AML-193 (cell line): ENCODE measurements around the gene PTGFRN.
"Not testable (repeated sequence)": the region's sequence is repeated elsewhere in the genome, so short reads cannot be mapped to it uniquely, and the experiment has no call there.

ENCODE experiments used
- DNase-seq, 2 experiments: peaks; one replicate each; lab custom pipeline; 2025; lab: John Stamatoyannopoulos, UW

Gene PTGFRN

DNA sequence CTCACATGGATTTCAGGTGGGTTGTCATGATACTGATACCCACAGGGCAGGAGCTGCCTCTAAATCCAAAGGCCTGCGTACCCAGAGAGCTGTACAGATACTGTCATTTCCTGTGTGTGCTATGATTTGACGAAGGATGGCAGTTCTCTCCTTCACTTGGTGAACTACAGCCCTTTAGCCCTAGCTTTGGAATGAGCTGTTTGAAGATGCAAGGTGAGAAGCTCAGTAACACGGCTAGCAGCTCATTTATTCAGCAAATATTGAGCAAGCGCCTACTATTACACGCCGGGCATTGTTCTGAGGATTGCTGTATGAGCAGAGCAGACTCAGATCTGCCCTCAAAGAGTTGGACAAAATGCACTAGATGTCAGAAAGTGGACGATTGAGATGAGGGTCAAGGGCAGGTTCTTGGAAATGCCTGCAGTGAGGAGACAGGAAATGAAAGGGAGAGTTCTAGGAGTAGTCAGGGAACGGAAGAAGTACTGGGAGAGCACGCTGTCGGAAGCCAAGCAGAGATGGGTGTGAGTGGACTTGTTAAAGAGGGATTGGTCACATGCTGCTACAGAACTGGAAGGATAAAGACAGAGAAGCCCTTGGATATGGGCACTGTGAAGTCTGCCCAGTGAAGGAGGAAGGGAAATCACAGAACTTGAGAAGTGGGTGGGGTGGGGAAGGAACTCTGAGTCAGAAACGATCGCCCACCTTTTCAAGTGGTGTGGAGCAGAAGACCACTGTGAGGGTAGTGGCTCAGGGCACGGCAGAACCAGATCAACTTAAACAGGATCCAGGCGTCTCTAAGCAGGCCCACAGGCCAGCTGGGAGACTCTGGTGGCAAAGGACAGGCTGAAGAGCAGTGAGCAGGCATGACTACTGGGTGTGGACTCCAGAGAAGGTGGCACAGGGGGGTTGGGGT is 7.1 kb downstream of the PTGFRN start:
- no peak for DNase-seq

DNA sequence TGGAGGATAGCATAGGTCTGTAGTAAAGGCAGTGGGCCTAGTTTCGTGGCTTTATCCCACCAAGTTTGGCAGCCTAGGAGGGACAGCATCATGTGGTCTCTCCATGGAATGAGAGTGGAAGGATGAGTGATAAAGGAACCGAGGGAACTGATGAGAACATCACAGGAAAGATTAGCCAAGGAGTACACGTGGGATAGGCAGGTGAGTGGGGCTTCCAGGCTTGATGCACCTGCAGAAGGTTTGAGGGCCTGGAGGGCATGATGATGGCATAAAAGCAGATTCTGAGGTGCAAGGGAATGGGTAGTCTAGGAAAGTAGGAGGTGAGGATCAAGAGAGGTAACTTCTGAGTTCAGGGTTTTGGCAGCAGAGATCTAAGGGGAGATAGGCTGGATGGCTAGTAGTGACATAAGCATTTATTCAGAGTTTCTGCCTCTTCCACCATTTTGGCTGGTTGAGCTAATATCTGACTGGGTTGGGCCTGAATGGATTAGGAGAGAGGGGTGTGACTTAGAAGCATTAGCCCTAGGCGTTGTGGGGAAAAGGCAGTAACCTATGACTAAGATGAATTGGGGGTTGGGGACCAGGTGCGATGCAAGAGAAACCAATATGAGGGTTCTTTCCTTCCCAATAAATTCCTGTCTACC is 9.1 kb downstream of the PTGFRN start:
- no peak for DNase-seq

DNA sequence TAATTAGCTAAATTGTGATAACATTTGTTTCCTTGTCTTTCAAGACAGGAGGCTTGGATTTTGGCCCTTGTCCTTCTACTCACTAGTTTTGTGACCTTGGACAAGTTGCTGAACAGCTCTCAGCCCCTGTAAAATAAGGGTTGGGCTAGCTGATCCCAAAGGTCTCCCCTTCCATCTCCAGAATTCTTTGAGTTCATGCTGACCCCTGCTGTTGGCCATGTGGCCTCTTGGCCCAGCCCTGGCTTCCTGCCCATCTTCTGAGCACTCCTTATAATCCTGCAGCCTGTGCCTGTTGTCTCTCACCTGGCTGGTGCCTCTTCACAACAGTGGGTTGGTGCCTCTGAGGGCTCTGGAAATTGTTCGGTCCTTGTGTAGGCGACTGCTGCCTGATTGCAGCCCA is 10.1 kb downstream of the PTGFRN start:
- DNase-seq: no peak

DNA sequence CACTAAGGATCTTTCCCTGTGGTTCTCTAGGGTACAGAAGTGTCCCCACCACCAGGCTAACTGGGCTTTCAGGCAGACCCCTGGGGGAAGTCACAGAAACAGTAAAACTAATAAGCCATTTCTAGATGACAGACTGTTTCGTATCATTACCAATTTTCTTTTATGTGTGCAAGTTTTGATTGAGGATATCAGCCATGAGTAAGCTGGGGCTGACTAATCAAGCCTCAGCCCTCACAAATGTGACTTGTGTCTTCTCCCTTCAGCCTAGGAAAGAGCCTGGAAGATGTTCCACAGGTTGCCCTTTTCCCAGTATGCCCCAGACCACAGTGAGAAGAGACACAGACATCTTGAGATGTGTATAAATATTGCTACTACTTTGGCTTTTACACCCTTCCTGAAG is 10.5 kb downstream of the PTGFRN start:
- DNase-seq: no peak

DNA sequence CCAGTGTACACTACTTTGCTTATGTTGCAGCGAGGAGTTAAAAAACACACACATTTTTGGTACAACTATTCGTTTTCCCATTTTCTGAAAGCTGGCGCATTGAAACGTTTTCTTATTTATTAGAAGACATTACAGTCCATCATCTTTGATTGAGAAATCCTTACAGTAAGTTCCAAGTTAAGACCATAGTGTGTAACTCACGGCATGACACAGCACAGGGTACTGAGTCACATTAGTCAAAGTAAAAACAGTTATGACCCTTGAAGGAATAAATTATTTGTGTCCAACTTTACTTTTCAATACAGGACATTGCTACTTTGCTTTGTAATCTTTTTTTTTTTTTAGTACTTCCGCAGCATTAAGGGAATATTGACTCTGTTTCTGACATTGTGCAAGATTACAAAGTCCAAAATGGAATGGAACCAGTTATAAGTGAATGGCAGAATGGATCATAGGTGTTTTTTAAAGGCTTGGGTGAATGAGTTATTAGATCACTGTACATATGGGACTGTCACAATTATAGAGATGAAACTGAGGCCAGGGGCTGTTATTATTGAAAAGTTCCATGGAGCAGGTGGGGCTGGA is 11.7 kb downstream of the PTGFRN start:
- no peak for DNase-seq

DNA sequence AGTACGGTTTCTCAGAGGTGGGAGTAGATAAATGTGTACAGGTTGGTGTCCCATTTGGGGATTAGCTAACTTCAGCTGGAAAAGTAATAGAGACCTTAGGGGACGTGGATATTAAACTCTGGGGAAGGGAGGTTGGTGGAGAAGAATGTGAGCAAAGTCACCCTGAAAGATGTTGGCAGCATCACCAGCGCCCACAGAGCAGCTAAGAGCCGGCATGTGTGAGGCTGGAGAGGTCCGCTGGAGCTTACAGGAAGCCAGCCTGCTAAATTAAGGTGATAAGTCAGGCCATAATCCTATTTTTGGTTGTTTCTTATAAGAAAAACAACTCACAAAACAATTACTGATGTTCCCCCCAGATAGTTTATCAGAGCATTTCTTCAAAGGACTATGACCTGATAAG is 12.2 kb downstream of the PTGFRN start:
- DNase-seq: no peak

DNA sequence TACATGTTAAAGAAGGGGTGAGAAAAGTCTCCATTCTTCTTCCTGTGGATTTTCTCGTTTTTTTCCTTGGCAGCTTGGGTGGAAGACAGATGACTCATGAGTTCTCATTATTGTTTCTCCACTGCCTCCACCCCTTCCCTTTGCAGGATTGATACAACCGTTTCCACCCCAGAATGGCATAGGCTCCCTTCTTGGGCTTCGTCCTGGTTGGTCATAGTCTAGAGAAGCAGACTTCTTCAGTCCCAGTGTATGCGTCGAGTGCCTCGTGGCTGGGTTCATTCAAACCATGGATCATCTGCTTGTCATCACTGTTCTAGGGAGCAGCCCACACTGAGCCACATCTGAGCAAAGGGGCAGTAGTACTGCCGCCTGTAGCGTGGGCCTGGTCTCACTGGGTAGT is 13.7 kb downstream of the PTGFRN start:
- no peak for DNase-seq

DNA sequence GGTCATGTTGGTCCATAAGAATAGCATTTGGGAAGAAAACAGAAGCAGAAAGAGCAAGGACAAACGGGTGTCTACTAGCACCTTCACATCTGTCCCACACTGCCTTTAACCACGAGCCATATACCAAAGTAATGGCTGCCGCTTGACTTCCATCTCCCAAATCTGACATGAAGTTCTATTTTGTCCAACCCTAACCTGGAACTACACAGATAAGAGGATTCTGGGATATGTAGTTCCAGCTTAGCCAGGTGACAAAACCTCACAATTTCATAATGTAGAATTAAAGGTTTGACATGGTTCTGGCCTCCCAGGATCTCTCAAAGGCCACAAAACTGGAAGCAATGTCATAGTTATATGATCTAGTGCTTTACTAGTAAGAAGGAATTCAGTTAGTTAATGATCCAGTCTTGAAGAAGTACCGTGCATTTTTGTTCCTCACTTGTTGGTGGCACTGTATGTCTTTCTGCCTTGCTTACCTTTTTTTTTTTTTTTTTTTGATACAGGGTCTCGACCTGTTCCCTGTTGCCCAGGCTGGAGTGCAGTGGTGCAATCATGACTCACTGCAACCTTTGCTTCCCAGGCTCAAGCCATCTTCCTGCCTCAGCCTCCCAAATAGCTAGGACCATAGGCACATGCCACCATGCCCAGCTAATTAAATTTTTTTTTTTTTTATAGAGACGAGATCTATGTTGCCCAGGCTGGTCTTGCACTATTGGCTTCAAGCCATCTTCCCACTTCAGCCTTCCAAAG is 17.5 kb downstream of the PTGFRN start:
- DNase-seq: no peak

DNA sequence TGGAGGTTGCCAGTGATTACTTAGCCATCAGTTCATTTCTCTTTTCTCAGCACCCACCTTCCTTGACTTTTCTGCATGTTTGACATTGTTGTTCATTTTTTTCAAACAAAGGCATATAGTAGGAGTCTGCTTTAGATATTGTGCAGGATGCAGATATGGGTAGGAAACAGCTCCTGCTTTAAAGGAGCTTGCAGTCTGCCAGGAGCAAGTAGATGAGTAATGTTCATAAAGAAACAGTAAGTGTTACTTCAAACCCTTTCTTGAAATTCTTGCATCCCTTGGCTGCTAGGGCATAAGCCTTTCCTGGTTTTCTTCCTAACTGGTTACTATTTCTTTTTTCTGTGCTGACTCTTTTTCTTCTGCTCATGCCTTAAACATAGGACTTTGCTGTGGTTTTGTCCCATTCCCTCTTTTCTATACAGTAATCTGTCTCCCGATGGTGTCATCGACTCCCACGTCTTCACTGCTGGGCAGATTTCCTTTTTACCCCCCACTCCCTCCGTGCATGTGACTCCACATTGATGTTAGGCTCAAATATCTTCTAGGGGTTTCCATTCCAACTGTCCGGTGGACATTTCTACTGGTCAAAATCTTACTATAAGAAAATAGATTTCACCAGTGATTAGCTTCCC is 20.4 kb downstream of the PTGFRN start:
- no peak for DNase-seq

DNA sequence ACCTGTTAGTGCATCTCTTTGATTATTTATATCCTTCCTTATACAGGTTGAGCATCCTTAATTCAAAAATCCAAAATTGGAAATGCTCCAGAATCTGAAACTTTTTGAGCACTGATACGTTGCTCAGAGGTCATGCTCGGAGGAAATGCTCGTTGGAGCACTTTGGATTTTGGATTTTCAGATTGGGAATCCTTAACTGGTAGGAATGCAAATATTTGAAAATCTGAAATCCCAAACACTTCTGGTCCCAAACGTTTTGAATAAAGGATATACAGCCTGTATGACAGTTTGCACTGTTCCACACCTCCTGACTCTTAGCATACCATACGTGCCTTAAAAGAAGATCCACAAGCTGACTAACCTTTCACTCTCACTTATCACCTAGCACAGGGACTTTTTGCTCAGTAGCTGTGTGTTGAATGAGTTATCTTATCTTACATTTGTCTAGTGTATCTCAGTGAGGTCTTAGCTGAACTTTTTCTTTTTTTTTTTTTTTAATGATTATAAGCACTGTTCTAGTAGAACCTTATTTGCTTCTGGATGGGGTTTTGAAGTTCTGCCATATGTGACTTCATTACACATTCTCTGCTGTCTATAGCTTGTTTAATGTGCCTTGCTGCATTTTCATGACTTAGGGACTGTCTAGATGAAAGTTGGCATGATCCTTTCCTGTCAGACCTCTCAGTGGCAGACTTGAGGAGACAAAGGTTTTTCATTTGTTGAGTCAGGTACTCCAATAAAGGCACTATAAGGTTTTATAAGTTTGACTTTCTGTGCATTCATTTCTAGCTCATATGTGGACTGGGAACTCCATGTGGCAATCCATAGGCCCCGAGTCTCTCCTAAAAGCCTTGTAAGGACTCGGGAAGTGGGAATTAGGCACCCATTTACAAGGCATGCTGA is 21.6 kb downstream of the PTGFRN start:
- DNase-seq: no peak

DNA sequence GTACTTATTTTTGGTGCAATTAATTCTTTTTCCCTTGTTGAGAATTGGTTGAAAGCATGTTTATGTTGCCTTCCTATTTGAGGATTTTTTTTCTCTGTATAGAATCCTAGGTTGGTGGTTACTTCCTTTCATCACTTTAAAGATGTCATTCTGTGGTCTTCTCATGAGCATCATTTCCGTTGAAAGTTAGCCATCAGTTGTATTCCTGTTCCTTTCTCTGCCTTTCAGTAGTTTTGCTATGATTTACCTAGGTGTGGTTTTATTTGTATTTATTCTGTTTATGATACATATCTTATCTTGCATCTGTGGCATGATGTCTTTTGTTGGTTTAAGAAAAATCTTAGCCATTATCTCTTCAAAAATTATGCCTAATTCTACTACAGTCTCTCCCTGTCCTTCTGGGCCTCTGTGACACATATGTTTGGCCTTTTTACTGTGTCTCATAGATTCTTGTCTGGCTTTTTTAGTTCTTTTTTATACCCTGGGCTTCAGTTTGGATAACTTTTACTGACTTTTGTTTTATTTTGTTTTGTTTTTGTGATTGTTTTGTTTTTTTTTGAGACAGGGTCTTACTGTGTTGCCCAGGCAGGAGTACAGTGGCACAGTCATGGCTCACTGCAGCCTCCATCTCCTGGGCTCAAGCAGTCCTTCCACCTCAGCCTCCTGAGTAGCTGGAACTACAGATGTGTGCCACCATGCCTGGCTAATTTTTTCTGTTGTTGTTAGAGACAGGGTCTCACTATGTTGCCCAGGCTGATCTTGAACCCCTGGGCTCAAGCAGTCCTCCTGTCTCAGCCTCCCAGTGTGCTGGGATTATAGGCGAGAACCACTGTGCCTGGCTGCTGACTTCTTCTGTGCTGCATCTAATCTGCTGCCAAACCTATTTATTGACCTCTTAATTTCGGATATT is 24.1 kb downstream of the PTGFRN start:
- no peak for DNase-seq

DNA sequence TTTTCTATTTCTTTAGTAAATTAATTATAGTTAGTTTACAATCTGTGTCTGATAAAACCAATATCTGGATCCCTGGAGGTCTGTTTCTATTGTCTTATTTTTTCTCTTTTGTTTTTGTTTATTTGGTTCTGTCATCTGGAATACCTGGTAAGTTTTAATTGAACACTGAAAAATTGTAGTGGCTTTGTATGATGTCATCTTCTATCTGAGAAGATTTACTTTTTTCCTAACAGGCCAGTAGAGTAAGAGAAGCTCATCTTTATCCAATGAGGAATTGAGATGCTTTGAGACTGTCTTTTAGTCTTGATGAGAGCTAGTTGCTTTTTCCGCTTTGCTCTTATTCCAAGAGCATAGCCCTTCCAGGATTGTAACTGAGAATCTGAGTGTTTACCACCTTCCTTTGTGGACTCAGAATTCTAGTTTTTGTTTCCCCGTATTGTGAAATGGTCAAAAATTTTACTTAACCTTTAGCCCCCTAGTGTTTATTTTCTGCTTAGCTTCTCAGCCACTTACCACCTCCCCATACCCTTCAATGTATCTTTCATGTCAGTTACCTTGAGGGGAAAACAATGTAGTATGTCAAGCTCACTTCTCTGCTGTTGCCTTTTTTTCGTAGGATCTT is 25.0 kb downstream of the PTGFRN start:
- peak; percentile 17 to 20 for DNase-seq

DNA sequence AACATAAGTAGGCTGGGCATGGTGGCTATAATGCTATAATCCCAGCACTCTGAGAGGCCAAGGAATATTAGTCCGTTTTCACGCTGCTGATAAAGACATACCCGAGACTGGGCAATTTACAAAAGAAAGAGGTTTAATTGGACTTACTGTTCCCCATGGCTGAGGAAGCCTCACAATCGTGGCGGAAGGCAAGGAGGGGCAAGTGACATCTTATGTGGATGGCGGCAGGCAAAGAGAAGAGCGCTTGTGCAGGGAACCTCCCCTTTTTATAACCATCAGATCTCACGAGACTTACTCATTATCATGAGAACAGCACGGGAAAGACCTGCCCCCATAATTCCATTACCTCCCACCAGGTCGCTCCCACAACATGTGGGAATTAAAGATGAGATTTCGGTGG is 28.5 kb downstream of the PTGFRN start:
- no peak for DNase-seq

DNA sequence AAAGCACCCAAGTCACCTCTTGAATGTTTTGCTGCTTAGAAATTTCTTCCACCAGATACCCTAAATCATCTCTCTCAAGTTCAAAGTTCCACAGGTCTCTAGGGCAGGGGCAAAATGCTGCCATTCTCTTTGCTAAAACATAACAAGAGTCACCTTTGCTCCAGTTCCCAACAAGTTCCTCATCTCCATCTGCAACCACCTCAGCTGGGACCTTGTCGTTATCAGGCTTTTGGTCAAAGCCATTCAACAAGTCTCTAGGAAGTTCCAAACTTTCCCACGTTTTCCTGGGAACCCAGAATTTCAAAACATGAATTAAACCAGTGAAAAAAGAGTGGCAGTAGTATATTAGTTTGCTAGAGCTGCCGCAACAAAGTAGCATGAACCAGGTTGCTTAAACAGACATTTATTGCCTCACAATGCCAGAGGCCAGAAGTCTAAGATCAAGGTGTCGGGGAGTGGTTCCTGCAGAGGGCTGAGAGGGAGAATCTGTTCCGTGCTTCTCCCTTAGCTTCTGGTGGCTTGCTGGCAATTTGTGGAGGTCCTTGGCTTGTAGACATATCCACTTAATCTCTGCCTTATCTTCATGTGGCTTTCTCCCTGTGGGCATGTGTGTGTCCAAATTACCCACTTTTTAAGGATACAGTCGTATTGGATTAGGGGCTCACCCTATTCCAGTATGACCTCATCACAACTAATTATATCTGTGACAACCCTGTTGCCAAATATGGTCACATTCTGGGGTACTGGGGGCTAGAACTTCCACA is 30.2 kb downstream of the PTGFRN start:
- DNase-seq: not testable (repeated sequence)

DNA sequence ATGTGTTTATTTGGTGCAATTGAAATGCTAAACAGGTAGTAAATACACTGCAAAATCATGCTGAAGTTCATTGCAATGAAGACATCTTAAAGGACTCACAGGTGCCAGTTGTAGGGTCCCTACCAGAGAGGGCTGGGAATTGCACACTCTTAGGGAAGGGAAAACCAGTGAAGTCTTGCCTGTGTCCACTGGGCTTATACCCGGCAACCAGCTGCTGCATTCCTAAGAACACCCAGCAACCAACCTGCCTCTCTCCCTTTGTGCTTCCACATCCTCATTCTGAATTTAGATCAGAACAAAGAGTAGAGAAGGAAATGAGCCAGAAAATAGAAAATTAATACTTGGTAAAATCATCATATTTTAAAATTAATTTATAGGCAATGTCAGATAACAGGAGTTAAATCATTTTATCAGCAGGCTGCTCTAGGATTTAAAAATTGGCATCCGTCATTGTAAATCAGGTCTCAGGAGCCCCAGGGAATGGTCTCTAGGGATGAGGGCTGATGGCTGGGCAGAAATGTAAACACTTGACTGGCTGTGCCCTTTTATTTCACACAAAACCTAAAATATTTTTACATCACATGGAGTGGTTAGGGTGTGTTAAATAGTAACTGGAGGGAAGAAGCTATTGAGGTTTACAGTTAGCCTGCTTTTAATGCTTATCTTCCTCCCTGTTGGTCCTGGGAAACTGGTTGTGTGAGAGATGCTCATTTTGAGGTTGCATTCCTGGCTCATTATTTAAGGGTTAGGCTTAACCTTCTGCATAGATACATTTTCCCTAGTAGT is 31.3 kb downstream of the PTGFRN start:
- no peak for DNase-seq

DNA sequence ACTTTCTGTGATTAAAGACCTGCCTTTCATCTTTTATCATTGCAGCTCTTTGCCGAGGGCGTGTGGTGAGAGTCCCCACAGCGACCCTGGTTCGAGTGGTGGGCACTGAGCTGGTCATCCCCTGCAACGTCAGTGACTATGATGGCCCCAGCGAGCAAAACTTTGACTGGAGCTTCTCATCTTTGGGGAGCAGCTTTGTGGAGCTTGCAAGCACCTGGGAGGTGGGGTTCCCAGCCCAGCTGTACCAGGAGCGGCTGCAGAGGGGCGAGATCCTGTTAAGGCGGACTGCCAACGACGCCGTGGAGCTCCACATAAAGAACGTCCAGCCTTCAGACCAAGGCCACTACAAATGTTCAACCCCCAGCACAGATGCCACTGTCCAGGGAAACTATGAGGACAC is 32.0 kb downstream of the PTGFRN start:
- DNase-seq: no peak

DNA sequence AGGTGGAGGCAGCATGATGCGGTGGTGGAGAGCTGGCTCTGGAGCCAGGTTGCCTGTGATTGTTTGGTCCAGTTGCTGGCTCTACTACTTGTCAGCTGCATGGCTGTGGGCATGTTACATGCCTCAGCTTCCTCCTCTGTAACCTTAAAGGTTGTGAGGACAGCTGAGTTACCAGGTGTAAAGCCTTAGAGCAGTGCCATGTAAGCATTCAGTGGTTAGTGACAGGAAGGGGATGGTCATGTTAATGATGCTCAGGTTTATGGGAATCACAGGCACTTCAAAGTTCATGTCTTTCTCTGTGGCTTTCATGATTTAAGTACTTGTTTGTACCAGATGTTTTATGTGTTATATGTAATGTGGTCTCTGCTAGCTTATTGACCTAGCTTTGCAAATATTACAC is 32.6 kb downstream of the PTGFRN start:
- no peak for DNase-seq

DNA sequence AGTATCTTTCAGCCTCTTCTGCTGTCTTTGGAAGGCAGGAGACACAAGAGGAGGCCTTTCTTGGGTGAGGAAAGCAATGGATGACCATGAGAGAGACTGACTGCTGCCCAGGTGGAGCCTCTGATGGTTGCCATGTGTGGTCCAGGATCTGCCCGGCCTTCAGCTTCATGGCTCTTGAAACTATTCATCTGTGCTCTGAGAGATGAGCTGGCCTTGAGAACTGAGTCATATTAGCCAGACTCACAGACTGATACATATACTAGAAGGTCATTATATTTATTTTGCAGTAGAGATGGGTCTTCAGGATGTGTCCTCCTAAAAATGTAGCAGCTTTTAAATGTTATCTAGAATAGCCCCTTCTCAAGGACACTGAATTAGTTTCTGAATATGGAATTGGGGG is 33.7 kb downstream of the PTGFRN start:
- no peak for DNase-seq
